Large intestine (tissue), 3 donors: ENCODE measurements around the gene ZNF354B. TPM values are rescaled to one million over a fixed set of nuclear protein-coding genes. Genes with fewer than 3 reads are reported as not detected.
A peak's percentile ranks its signal among the peaks of the same experiment; 100 is the strongest.
"Not testable (repeated sequence)": the region's sequence is repeated elsewhere in the genome, so short reads cannot be mapped to it uniquely, and the experiment has no call there.

Experiments used
- DNase-seq, 2 donors: peaks; one replicate each; pipeline versions ENCODE4 v3.0.0 to v3.0.0-alpha.2; 2013
- H3K27ac ChIP-seq: one replicate; pipeline ENCODE4 v1.5.1; 2013; ENCODE audit warnings: low read length
- H3K27me3 ChIP-seq: 2 replicates; pipeline ENCODE4 v1.6.1; 2013; ENCODE audit warnings: low read length; ENCODE audit not compliant: control insufficient read depth, insufficient read depth
- H3K36me3 ChIP-seq: 2 replicates; pipeline ENCODE4 v1.6.1; 2013; ENCODE audit warnings: low read length; ENCODE audit not compliant: control insufficient read depth, insufficient read depth
- H3K4me1 ChIP-seq: one replicate; pipeline ENCODE4 v1.6.1; 2013; ENCODE audit warnings: low read length; ENCODE audit not compliant: control insufficient read depth, insufficient read depth
- H3K4me3 ChIP-seq: one replicate; pipeline ENCODE4 v1.5.1; 2013; ENCODE audit warnings: low read length
- H3K9me3 ChIP-seq: one replicate; pipeline ENCODE4 v1.6.1; 2013; ENCODE audit warnings: mild to moderate bottlenecking, low read depth, low read length, moderate library complexity; ENCODE audit not compliant: control insufficient read depth
- WGBS: methylation state at CpG from one replicate; pipeline ENCODE4 v1.1.5; 2013; ENCODE audit warnings: low lambda C conversion rate; ENCODE audit not compliant: insufficient coverage; 5-methylcytosine and 5-hydroxymethylcytosine counted together
- polyA plus RNA-seq: library from polyadenylated mRNA; unstranded; fragments of 120-200 nt; gene quantifications from one replicate; pipeline ENCODE4 v1.2.1, GENCODE V29; 2013

ZNF354B gene
- polyA plus RNA-seq, 1 donor: 31.0 TPM

DNA sequence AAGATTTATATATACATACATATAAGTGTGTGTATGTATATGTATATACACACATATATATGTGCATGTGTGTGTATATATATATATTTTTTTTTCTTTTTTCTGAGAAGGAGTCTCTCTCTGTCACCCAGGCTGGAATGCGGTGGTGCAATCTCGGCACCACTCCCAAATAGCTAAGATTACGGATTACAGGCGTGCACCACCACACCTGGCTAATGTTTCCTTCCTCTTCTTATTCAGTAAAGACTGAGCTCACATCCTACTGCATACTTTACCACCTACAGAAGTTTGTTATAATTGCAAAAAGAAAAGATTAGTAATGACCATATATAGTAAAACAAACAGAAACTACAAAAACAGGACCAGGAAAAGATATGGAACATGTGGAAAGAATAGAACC lies 23.1 kb upstream of the ZNF354B start:
- Histone ChIP-seq H3K27me3 (no peaks in the 10 kb centered on the region), H3K4me3 (no peak overlapping the region), H3K4me1 (no peaks in the 10 kb centered on the region), H3K27ac (no peak overlapping the region), H3K36me3 (no peaks in the 10 kb centered on the region), H3K9me3 (peaks cover 4% of the 10 kb centered on the region)
- WGBS: no CpG with 5 or more reads among the region's 4 CpGs
- no peak for DNase-seq

DNA sequence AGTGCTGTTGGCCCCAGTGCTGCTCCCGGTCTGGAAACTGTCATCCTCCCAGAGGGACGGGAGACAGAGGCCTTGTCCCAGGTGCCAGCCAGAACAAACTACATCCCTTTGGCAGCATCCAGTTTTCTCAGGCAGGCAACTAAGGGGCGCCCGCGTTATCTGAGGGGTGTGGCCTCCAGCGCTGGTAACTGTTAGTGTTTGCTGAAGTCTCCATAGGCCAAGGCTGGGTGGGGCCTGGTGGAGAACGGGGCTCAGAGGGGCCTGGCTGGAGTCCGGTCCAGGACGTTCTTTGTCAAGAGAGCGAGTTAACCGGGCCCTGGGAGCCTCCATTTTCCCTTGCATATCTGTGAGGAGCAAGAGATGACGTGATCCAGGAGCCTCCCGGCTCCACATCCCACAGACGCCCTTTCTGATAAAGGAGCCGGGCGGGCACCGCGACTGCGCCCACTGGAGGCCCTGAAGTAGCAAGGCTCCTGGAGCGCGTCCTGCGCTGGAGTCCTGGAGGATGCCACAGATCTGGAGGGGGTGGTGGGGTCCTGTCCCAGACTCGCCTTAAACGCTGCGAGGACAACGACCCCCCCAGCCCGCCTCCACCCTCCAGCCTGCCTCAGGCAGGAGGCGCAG lies 20.9 kb upstream of the ZNF354B start:
- DNase-seq, H3K36me3 ChIP-seq, H3K27ac ChIP-seq, H3K9me3 ChIP-seq, H3K27me3 ChIP-seq, H3K4me1 ChIP-seq, H3K4me3 ChIP-seq: not testable (repeated sequence)
- no CpG with 5 or more reads among the region's 28 CpGs for WGBS

DNA sequence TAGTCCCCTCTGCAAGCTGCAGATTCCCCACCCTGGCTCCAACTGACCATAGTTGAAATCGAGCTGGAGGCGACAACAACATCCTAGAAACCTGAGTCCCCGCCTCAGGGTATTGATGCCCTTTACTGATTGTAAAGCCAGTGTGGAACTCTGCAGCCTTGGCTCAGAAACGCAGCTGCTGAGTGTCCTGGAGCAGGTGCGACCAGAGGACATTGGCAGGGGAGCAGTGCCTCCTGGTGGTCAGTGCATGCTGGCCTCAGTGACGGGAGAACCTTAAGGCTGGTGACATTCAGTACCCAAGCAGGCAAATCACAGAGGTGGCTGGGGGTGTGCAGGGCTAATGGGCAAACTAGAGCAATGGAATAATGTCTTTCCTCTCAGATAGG lies 20.4 kb upstream of the ZNF354B start:
- peak; percentile 33 to 37 for DNase-seq
- Histone ChIP-seq H3K27ac (no peak overlapping the region), H3K36me3 (no peaks in the 10 kb centered on the region), H3K4me1 (no peaks in the 10 kb centered on the region), H3K27me3 (no peaks in the 10 kb centered on the region), H3K4me3 (no peak overlapping the region), H3K9me3 (no peaks in the 10 kb centered on the region)
- WGBS: no CpG with 5 or more reads among the region's 6 CpGs

DNA sequence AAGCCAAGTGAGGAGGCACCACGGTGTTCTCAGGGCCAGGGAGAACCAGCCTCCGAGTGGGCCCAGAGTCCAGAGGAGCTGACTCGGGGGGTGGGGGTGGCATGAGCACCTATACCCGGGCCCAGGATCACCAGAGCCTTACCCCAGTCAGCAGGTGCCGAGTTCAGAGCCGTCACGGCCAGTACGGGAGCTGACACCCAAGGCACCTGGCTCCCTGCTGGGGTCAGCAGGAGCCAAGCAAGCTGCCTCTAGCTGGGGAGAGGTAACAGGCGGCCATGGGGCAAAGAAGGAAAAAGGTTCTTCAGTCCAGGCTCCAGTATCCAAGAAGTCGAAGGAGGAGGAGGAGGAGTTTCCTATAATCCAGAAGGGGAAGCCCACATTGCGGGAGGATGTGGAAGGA lies 19.4 kb upstream of the ZNF354B start:
- not testable (repeated sequence) for DNase-seq, H3K4me1 ChIP-seq, H3K27ac ChIP-seq, H3K4me3 ChIP-seq, H3K36me3 ChIP-seq, H3K27me3 ChIP-seq, H3K9me3 ChIP-seq
- 100% methylated on average over 1 of the region's 11 CpGs for WGBS

DNA sequence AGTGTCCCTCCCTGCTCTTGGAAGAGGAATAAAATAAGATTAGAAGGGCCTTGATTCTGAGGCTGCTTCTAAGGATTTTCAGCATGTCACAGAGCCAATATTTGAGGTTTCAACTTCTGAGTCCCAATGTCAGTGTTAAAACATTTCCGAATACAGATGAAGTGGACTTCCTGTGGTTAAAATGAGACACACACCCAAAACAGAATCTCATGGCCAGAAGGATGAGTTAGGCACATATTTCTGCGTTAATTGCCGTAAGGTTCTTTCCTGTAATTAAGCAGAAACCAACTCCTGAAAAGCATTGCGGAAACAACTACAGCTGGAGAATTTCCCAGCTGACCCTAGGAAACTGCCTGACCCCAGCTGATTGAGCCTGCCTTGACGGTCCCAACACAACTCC lies 10.4 kb upstream of the ZNF354B start:
- no CpG with 5 or more reads among the region's 5 CpGs for WGBS
- DNase-seq: no peak
- no peaks in the 10 kb centered on the region for H3K4me1 ChIP-seq
- H3K4me3 ChIP-seq: no peak overlapping the region
- no peaks in the 10 kb centered on the region for H3K36me3 ChIP-seq
- no peak overlapping the region for H3K27ac ChIP-seq
- peaks cover under 1% of the 10 kb centered on the region for H3K27me3 ChIP-seq
- H3K9me3 ChIP-seq: no peaks in the 10 kb centered on the region

DNA sequence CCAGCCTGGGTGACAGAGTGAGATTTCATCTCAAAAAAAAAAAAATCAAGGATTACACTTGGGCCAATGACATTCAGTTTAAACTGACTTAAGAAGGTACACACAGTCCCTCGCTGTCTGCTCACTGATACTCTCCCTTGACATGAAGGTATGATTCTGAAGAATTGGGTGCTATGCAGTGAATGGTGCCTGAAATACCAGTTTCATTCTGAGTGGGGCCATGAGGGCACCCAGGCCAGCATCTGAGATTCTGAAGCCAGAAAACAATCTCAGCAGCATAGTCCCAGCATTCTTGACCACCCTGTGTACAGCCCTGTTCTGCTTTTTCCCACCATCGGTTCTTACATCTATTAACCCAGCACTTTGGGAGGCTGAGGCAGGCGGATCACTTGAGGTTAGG lies 7.8 kb upstream of the ZNF354B start:
- Histone ChIP-seq H3K27me3 (peaks cover 4% of the 10 kb centered on the region), H3K9me3 (no peaks in the 10 kb centered on the region), H3K27ac (no peak overlapping the region), H3K4me1 (no peaks in the 10 kb centered on the region), H3K4me3 (no peak overlapping the region), H3K36me3 (no peaks in the 10 kb centered on the region)
- no CpG with 5 or more reads among the region's 3 CpGs for WGBS
- DNase-seq: no peak

DNA sequence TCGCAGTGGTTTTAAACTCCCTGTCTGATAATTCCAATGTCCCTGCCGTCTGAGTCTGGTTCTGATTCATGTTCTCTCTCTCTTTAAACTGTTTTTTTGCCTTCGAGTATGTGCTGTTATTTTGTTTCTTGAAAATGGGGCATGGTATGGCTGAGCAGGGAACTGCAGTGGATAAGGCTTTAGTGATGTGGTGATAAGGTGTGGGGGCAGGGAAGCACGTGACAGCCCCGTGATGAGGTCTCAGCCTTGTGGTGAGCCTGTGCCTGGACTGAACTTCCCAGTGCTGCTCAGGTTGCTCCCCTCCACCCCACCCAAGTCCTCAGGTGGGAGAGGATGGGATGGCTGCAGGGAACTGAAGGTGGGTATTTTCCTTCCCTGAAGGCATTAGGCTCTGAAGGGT lies 5.5 kb upstream of the ZNF354B start:
- WGBS: no CpG with 5 or more reads among the region's 5 CpGs
- no peak overlapping the region for H3K4me3 ChIP-seq
- no peak for DNase-seq
- H3K27ac ChIP-seq: no peak overlapping the region
- peaks cover 1% of the 10 kb centered on the region for H3K4me1 ChIP-seq
- H3K36me3 ChIP-seq: no peaks in the 10 kb centered on the region
- no peaks in the 10 kb centered on the region for H3K9me3 ChIP-seq
- H3K27me3 ChIP-seq: peaks cover 4% of the 10 kb centered on the region

DNA sequence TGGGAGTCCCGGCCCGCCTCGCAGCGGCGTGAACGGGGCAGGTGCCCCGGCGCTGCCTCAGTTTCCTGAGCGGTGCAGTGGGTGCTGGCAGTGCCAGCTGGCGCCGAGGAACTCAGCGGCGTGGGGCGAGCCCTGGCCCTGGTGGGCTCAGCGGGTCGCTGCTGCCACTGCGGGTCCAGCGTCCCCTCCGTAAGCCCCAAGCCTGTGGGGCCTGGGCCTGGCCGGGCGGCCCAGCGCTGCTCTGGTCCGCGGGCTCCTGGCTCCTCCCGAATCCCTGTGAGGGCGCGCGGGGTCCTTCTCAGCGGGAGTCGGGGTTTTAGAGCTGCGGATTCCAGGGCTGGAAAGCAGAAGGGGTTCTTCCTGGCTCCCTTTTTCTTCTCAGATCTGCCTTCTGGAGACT lies 862 bp downstream of the ZNF354B start:
- not testable (repeated sequence) for H3K27me3 ChIP-seq, H3K9me3 ChIP-seq, DNase-seq, H3K4me1 ChIP-seq
- H3K27ac ChIP-seq: peak overlapping the region; percentile 74
- WGBS: no CpG with 5 or more reads among the region's 31 CpGs
- peak overlapping the region; percentile 56 for H3K4me3 ChIP-seq
- peaks cover 16% of the 10 kb centered on the region for H3K36me3 ChIP-seq

DNA sequence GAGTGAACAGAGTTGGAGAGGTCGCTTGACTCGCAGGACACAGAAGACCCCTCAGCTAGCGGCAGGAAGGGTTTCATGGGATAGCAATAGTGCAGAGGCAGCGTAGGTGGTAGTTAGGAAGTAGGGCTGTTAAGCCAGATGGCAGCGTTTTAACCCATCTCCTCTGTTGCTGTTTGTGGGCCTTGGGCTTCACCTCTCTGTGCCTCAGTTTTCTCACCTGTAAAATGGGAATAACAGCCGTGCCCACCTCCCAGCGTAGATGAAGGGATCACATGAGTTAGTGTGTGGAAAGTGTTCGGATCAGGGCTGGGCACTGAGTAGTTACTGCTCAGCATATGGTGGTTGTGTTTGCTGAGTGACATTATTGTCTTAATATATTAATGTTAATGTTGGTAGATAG lies 1.9 kb downstream of the ZNF354B start:
- Histone ChIP-seq H3K9me3 (peaks cover 15% of the 10 kb centered on the region), H3K27ac (no peak overlapping the region), H3K4me3 (no peak overlapping the region), H3K27me3 (no peaks in the 10 kb centered on the region), H3K4me1 (peaks cover 5% of the 10 kb centered on the region), H3K36me3 (peaks cover 25% of the 10 kb centered on the region)
- no peak for DNase-seq
- no CpG with 5 or more reads among the region's 8 CpGs for WGBS

DNA sequence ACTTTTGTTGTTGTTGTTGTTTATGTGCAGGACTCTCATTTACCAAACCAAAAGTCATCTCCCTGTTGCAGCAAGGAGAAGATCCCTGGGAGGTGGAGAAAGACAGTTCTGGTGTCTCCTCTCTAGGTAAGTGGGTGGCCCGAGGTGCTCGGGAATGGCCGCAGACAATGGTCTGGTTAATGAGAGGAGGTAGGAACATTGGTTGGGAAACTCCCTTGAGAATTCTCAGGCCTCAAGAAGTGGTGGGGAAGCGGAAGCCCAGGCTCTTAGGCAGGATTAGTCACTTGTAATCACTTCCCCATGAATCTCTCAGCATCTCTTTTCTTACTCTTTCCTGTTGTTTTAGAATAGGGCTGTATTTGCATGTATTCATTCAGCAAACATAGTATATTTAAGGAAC lies 7.2 kb downstream of the ZNF354B start:
- Histone ChIP-seq H3K9me3 (peaks cover 28% of the 10 kb centered on the region), H3K4me1 (no peaks in the 10 kb centered on the region), H3K4me3 (no peak overlapping the region), H3K27me3 (no peaks in the 10 kb centered on the region), H3K27ac (no peak overlapping the region), H3K36me3 (peaks cover 69% of the 10 kb centered on the region)
- DNase-seq: no peak
- WGBS: no CpG with 5 or more reads among the region's 4 CpGs

DNA sequence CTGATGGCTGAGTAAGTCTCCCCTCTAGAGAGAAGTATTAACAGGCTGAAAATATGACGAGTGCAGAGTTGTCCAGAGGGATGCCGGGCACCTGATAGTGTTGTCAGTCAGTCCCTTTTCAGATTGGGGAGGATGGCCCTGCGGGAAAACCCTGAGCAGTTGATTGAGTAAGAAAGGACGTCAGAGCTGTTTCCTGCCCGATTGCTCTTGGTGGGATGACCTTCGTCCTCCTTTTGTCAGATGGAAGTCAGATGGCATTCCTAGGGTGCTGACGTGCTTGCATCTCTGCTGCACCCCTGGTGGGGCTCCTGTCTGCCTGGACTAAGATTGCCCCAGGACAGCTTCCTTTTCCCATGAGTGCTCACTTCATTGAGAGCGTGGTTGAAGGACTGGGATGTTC lies 9.8 kb downstream of the ZNF354B start:
- Histone ChIP-seq H3K4me3 (no peak overlapping the region), H3K4me1 (no peaks in the 10 kb centered on the region), H3K27me3 (no peaks in the 10 kb centered on the region), H3K36me3 (peaks cover 75% of the 10 kb centered on the region), H3K9me3 (peaks cover 28% of the 10 kb centered on the region), H3K27ac (no peak overlapping the region)
- no peak for DNase-seq
- WGBS: no CpG with 5 or more reads among the region's 8 CpGs
